ENCODE data around the gene PAX5.

The PAX5 gene

GRCh38 chr9:36837431-36838405 is 196.3 kb downstream of the PAX5 start:
- DNase-seq (ENCODE audit: low spot score), result no peak

GRCh38 chr9:36836486-36836885 is 197.6 kb downstream of the PAX5 start:
- no peak for DNase-seq (ENCODE audit: low spot score)

- DNase-seq (ENCODE audit: low spot score), result no peak
Observed at GRCh38 chr9:36835271-36835996, 198.6 kb downstream of the PAX5 start.

GRCh38 chr9:36834736-36835135 is 199.3 kb downstream of the PAX5 start:
- no peak for DNase-seq (ENCODE audit: low spot score)

- DNase-seq (ENCODE audit: low spot score), result no peak
Observed at GRCh38 chr9:36833954-36834353, 200.1 kb downstream of the PAX5 start.

GRCh38 chr9:36832164-36832795 is 201.8 kb downstream of the PAX5 start:
- no peak for DNase-seq (ENCODE audit: low spot score)

- no peak for DNase-seq (ENCODE audit: low spot score)
Observed at GRCh38 chr9:36831381-36832161, 202.5 kb downstream of the PAX5 start.

- no peak for DNase-seq (ENCODE audit: low spot score)
Observed at GRCh38 chr9:36828611-36829013, 205.5 kb downstream of the PAX5 start.

GRCh38 chr9:36827593-36827992 is 206.5 kb downstream of the PAX5 start:
- DNase-seq (ENCODE audit: low spot score), result no peak

- DNase-seq (ENCODE audit: low spot score), result no peak
Observed at GRCh38 chr9:36826581-36826980, 207.5 kb downstream of the PAX5 start.

- no peak for DNase-seq (ENCODE audit: low spot score)
Observed at GRCh38 chr9:36825179-36825578, 208.9 kb downstream of the PAX5 start.

GRCh38 chr9:36823934-36824333 is 210.1 kb downstream of the PAX5 start:
- DNase-seq (ENCODE audit: low spot score), result no peak

- DNase-seq (ENCODE audit: low spot score), result no peak
Observed at GRCh38 chr9:36823466-36823865, 210.6 kb downstream of the PAX5 start.

GRCh38 chr9:36822201-36822600 is 211.9 kb downstream of the PAX5 start:
- DNase-seq (ENCODE audit: low spot score), result no peak

GRCh38 chr9:36820392-36820861 is 213.6 kb downstream of the PAX5 start:
- no peak for DNase-seq (ENCODE audit: low spot score)

- DNase-seq (ENCODE audit: low spot score), result peak; percentile 49
Observed at GRCh38 chr9:36818965-36819870, 214.8 kb downstream of the PAX5 start.

- DNase-seq (ENCODE audit: low spot score), result no peak
Observed at GRCh38 chr9:36818242-36818938, 215.7 kb downstream of the PAX5 start.

- no peak for DNase-seq (ENCODE audit: low spot score)
Observed at GRCh38 chr9:36817160-36817834, 216.8 kb downstream of the PAX5 start.

GRCh38 chr9:36816371-36816770 is 217.7 kb downstream of the PAX5 start:
- no peak for DNase-seq (ENCODE audit: low spot score)

Data from SK-N-DZ (cell line).